Karpas-422 (cell line): ENCODE measurements around the gene DLST. TPM values are rescaled to one million over a fixed set of nuclear protein-coding genes. Genes with fewer than 3 reads are reported as not detected.

Source experiments
- DNase-seq: peaks from one replicate; pipeline ENCODE4 v3.0.0-alpha.2; 2015
- H2AFZ ChIP-seq: fragments of 200-600 bp; sonication (generic); 2 replicates; pipeline ENCODE4 v1.6.1; 2014; ENCODE audit warnings: antibody characterized with exemption, low read length, mixed read lengths
- H3K27ac ChIP-seq: fragments of 200-600 bp; sonication (generic); 2 replicates; pipeline ENCODE4 v1.5.1; 2014; ENCODE audit warnings: mild to moderate bottlenecking, low read length, moderate library complexity
- H3K27me3 ChIP-seq: fragments of 200-600 bp; sonication (generic); 2 replicates; pipeline ENCODE4 v1.6.1; 2014; ENCODE audit warnings: low read length, mixed read lengths
- H3K36me3 ChIP-seq: fragments of 200-600 bp; sonication (generic); 2 replicates; pipeline ENCODE4 v1.6.1; 2014; ENCODE audit warnings: low read length, mixed read lengths; ENCODE audit not compliant: insufficient read depth
- H3K4me1 ChIP-seq: fragments of 200-600 bp; sonication (generic); 2 replicates; pipeline ENCODE4 v1.6.1; 2014; ENCODE audit warnings: mild to moderate bottlenecking, low read length, mixed read lengths
- H3K4me2 ChIP-seq: fragments of 200-600 bp; sonication (generic); 2 replicates; pipeline ENCODE4 v1.6.1; 2014; ENCODE audit warnings: low read length, low read depth, mild to moderate bottlenecking; ENCODE audit not compliant: poor library complexity, severe bottlenecking
- H3K4me3 ChIP-seq: fragments of 200-600 bp; sonication (generic); 2 replicates; pipeline ENCODE4 v1.5.1; 2014; ENCODE audit warnings: mild to moderate bottlenecking, antibody characterized with exemption, low read length, mixed read lengths
- H3K79me2 ChIP-seq: fragments of 200-600 bp; sonication (generic); 2 replicates; pipeline ENCODE4 v1.6.1; 2014; ENCODE audit warnings: mild to moderate bottlenecking, low read length, mixed read lengths
- H3K9ac ChIP-seq: fragments of 200-600 bp; sonication (generic); 2 replicates; pipeline ENCODE4 v1.6.0; 2014; ENCODE audit warnings: low read length
- H3K9me2 ChIP-seq: fragments of 200-600 bp; sonication (generic), shearing (Covaris generic); replicated peaks from 2 replicates; pipeline ENCODE4 v1.6.0; 2014; ENCODE audit warnings: mild to moderate bottlenecking, low read length, moderate library complexity; ENCODE audit not compliant: insufficient read depth
- H3K9me3 ChIP-seq: fragments of 300-700, 200-600 bp; sonication (generic); 2 replicates; pipeline ENCODE4 v1.6.1; 2014; ENCODE audit warnings: low read length, mixed read lengths
- H4K20me1 ChIP-seq: fragments of 200-600 bp; sonication (generic); 2 replicates; pipeline ENCODE4 v1.6.1; 2014; ENCODE audit warnings: mild to moderate bottlenecking, antibody characterized with exemption, low read length, low read depth; ENCODE audit not compliant: insufficient read depth
- total RNA-seq: library from RNA; depleted of rRNA; stranded (reverse); fragments of >200 nt; shearing (Covaris generic); gene quantifications from 2 replicates; pipeline ENCODE4 v1.2.3, GENCODE V29; 2014; ENCODE audit warnings: low replicate concordance

DLST gene
- total RNA-seq, 1 experiment from 2014 or later, result 105 TPM

DNA sequence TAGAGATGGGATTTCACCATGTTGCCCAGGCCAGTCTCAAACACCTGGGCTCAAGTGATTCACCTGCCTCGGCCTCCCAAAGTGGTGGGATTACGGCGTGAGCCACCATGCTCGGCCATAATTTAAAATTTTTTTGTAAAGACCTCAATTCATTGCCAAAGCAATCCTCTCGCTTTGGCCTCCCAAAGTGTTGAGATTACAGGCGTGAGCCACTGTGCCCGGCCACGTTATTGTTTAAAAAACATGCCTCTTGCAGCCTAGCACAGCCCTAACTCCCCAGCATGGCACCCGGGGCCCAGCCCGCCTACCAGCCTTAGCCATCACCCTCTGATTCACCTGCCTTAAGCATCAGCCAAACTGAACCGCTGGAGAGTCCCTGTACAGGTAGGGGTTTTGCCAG, 54.4 kb downstream of the DLST start:
- H2AFZ ChIP-seq, result peak overlapping the region; percentile 70
- no peaks in the 10 kb centered on the region for H3K9me2 ChIP-seq
- peak overlapping the region; percentile 53 for H3K4me2 ChIP-seq
- peak overlapping the region; percentile 12; the same call in 1 of the 2 replicates for H3K4me3 ChIP-seq
- no peaks in the 10 kb centered on the region for H3K9me3 ChIP-seq
- no peaks in the 10 kb centered on the region for H4K20me1 ChIP-seq
- no peaks in the 10 kb centered on the region for H3K79me2 ChIP-seq
- no peaks in the 10 kb centered on the region for H3K27me3 ChIP-seq
- peak overlapping the region; percentile 98 for H3K27ac ChIP-seq
- no peaks in the 10 kb centered on the region for H3K36me3 ChIP-seq
- peak overlapping the region; percentile 58 for H3K9ac ChIP-seq
- H3K4me1 ChIP-seq, result peaks cover 89% of the 10 kb centered on the region
- DNase-seq, result no peak

DNA sequence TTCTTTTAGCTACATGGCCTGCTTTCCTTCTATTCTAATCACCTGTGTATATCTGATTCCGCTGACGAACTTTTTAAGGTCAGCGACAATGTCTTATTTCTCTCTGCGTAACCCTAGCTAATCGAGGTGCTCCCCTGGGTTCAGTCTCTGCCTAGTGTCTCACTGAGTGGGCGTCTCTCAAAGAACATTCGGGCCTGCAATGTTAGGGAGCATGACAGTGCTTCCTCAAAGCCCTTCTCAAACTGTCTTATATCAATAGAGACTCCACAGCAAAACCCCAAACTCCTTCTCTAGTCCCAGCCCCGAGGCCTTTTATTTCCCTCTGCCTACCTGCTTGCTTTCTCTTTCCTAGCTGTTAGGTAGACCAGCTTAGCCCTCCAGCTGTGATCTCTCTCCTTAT, 55.0 kb downstream of the DLST start:
- DNase-seq, result peak; percentile 83
- Histone ChIP-seq H3K27ac (peak overlapping the region; percentile 98), H3K4me2 (peak overlapping the region; percentile 53), H4K20me1 (no peaks in the 10 kb centered on the region), H3K4me1 (peaks cover 92% of the 10 kb centered on the region), H3K79me2 (no peaks in the 10 kb centered on the region), H2AFZ (peak overlapping the region; percentile 70), H3K9me3 (no peaks in the 10 kb centered on the region), H3K9me2 (no peaks in the 10 kb centered on the region), H3K9ac (peak overlapping the region; percentile 58), H3K36me3 (no peaks in the 10 kb centered on the region), H3K4me3 (no peak overlapping the region; the same call in 1 of the 2 replicates), H3K27me3 (no peaks in the 10 kb centered on the region)

- H3K9me2 ChIP-seq, result no peaks in the 10 kb centered on the region
- H3K9ac ChIP-seq, result peak overlapping the region; percentile 58
- no peaks in the 10 kb centered on the region for H3K9me3 ChIP-seq
- H3K36me3 ChIP-seq, result no peaks in the 10 kb centered on the region
- peaks cover 96% of the 10 kb centered on the region for H3K4me1 ChIP-seq
- peak overlapping the region; percentile 98 for H3K27ac ChIP-seq
- no peaks in the 10 kb centered on the region for H4K20me1 ChIP-seq
- H3K27me3 ChIP-seq, result no peaks in the 10 kb centered on the region
- H3K4me3 ChIP-seq, result no peak overlapping the region
- H2AFZ ChIP-seq, result peak overlapping the region; percentile 70
- DNase-seq, result no peak
- peak overlapping the region; percentile 53 for H3K4me2 ChIP-seq
- H3K79me2 ChIP-seq, result no peaks in the 10 kb centered on the region
These were observed 55.5 kb downstream of the DLST start for GRCh38 chr14:74937171-74937570.

- H3K4me3 ChIP-seq, result peak overlapping the region; percentile 59; the same call in 1 of the 2 replicates
- no peaks in the 10 kb centered on the region for H3K27me3 ChIP-seq
- H4K20me1 ChIP-seq, result no peaks in the 10 kb centered on the region
- DNase-seq, result no peak
- no peaks in the 10 kb centered on the region for H3K9me3 ChIP-seq
- no peaks in the 10 kb centered on the region for H3K79me2 ChIP-seq
- H3K9me2 ChIP-seq, result no peaks in the 10 kb centered on the region
- peak overlapping the region; percentile 98 for H3K27ac ChIP-seq
- H2AFZ ChIP-seq, result no peak overlapping the region
- H3K36me3 ChIP-seq, result no peaks in the 10 kb centered on the region
- H3K4me2 ChIP-seq, result peak overlapping the region; percentile 89
- H3K9ac ChIP-seq, result peak overlapping the region; percentile 90
- H3K4me1 ChIP-seq, result peaks cover 96% of the 10 kb centered on the region
These were observed 57.1 kb downstream of the DLST start for GRCh38 chr14:74938531-74939495.

- H3K27me3 ChIP-seq, result no peaks in the 10 kb centered on the region
These were observed 59.3 kb downstream of the DLST start for GRCh38 chr14:74940956-74941565.

GRCh38 chr14:74941676-74942097, 60.0 kb downstream of the DLST start:
- Histone ChIP-seq H3K27me3 (no peaks in the 10 kb centered on the region), H3K36me3 (no peaks in the 10 kb centered on the region), H3K4me2 (peak overlapping the region; percentile 89), H3K27ac (peak overlapping the region; percentile 98), H4K20me1 (no peaks in the 10 kb centered on the region), H3K9me2 (no peaks in the 10 kb centered on the region), H3K9me3 (no peaks in the 10 kb centered on the region), H3K4me1 (peaks cover 92% of the 10 kb centered on the region), H2AFZ (no peak overlapping the region), H3K4me3 (peak overlapping the region; percentile 68), H3K79me2 (no peaks in the 10 kb centered on the region), H3K9ac (peak overlapping the region; percentile 90)
- DNase-seq, result peak; percentile 99

More at GRCh38 chr14:74940956-74941565, 59.3 kb downstream of the DLST start:
- DNase-seq, result peak; percentile 82
- H3K4me2 ChIP-seq, result peak overlapping the region; percentile 89
- H4K20me1 ChIP-seq, result no peaks in the 10 kb centered on the region
- peaks cover 92% of the 10 kb centered on the region for H3K4me1 ChIP-seq
- H3K79me2 ChIP-seq, result no peaks in the 10 kb centered on the region
- H3K4me3 ChIP-seq, result peak overlapping the region; percentile 68
- H3K9me2 ChIP-seq, result no peaks in the 10 kb centered on the region
- H3K27ac ChIP-seq, result peak overlapping the region; percentile 98
- no peak overlapping the region for H2AFZ ChIP-seq
- no peaks in the 10 kb centered on the region for H3K36me3 ChIP-seq
- H3K9ac ChIP-seq, result peak overlapping the region; percentile 90
- H3K9me3 ChIP-seq, result no peaks in the 10 kb centered on the region

DNA sequence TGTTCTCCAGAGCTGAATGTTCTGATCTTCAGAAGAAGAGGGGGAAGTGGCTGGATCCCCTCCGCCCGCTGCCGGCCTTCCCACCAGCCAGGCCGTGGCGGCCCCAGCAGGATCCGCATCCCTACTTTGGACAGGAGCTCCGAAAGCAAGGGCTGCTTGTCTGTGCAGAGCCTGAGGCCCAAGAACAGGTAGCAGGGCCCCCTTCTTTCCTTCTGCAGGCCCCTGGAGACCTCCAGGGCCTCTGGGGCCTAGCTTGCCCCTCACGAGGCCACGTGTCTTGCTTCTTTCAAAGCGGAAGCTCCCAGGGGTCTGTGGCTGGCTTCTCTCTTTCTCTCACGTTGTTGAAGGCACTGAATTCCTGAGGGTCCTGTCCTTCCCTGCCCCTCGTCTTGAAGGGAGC, 60.5 kb downstream of the DLST start:
- Histone ChIP-seq H3K9ac (peak overlapping the region; percentile 90), H3K27me3 (no peaks in the 10 kb centered on the region), H3K36me3 (no peaks in the 10 kb centered on the region), H3K27ac (peak overlapping the region; percentile 98), H3K9me2 (no peaks in the 10 kb centered on the region), H3K4me3 (peak overlapping the region; percentile 68), H3K4me1 (peaks cover 92% of the 10 kb centered on the region), H3K4me2 (peak overlapping the region; percentile 89), H4K20me1 (no peaks in the 10 kb centered on the region), H2AFZ (no peak overlapping the region; the same call in 1 of the 2 replicates), H3K9me3 (no peaks in the 10 kb centered on the region), H3K79me2 (no peaks in the 10 kb centered on the region)
- peak; percentile 99 for DNase-seq

DNA sequence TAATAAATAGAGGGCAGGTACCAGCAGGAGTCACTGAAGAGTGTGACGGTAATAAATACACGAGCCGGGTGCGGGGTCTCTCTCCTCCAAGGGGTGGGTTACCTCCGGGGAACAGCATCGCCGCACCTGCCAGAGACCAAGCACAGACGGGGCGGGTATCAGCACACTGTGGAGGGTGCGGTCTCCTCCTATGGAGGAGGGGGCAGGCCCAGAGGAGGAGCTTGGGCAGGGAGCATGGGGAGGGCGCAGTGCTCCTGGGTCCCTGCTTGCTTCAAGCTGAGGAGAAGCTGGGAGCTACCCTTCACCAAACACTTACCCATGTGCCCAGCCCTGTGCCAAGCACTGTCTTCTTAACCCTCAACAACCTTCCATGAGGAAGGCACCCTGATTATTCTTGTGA, 60.9 kb downstream of the DLST start:
- Histone ChIP-seq H4K20me1 (no peaks in the 10 kb centered on the region), H3K27me3 (no peaks in the 10 kb centered on the region), H3K4me2 (peak overlapping the region; percentile 89), H3K9ac (peak overlapping the region; percentile 90), H3K9me3 (no peaks in the 10 kb centered on the region), H3K27ac (peak overlapping the region; percentile 98), H3K79me2 (no peaks in the 10 kb centered on the region), H3K9me2 (no peaks in the 10 kb centered on the region), H3K36me3 (no peaks in the 10 kb centered on the region), H3K4me1 (peaks cover 92% of the 10 kb centered on the region), H2AFZ (no peak overlapping the region; the same call in 1 of the 2 replicates), H3K4me3 (peak overlapping the region; percentile 68)
- DNase-seq, result peak; percentile 97
